DMS53 treated with DMSO at 0.1 percent for 48 hours (cell line): ENCODE measurements around the gene TSHZ3.

Source experiments
- DNase-seq: peaks from one replicate; lab custom pipeline; 2025; ENCODE audit not compliant: unreplicated experiment; lab: John Stamatoyannopoulos, UW

The TSHZ3 gene

GRCh38 chr19:31233295-31233800 lies 115.9 kb downstream of the TSHZ3 start:
- DNase-seq = no peak

DNA sequence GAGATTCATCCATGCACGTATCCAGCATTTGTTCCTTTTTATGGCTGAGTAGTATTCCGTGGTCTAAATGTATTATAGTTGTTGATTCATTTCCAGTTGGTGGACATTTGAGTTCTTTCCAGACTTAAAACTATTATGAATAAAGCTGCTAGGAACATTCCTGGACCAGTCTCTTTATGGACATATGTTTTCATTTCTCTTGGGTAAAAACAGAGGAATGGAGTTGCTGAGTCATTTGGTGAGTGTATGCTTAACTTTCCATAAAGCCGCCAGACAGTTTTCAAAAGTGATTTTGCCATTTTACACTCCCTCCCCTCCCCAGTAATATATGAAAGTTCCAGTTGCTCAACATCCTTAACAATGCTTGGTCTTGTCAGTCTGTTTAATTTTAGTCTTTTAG lies 116.4 kb downstream of the TSHZ3 start:
- DNase-seq = no peak

GRCh38 chr19:31232180-31232579 lies 117.1 kb downstream of the TSHZ3 start:
- no peak for DNase-seq

GRCh38 chr19:31231237-31231636 lies 118.0 kb downstream of the TSHZ3 start:
- DNase-seq = no peak

GRCh38 chr19:31226151-31226935 lies 122.9 kb downstream of the TSHZ3 start:
- DNase-seq = no peak
